OCI-LY1 (cell line): ENCODE results near the gene CREB5.

Experiments used
- H2AFZ ChIP-seq: fragments of 200-600 bp; sonication (generic), shearing (Covaris generic); 2 replicates; pipeline ENCODE4 v1.6.0; 2014; ENCODE audit warnings: antibody characterized with exemption, mild to moderate bottlenecking, low read length
- H3F3A ChIP-seq: fragments of 200-600 bp; sonication (generic), shearing (Covaris generic); 2 replicates; pipeline ENCODE4 v1.6.0; 2014; ENCODE audit warnings: mild to moderate bottlenecking, antibody characterized with exemption, low read length, moderate library complexity; ENCODE audit not compliant: insufficient read depth
- H3K27ac ChIP-seq: fragments of 200-600 bp; sonication (generic); 2 replicates; pipeline ENCODE4 v1.5.1; 2014; ENCODE audit warnings: low read length, mixed run types, mild to moderate bottlenecking, low read depth; ENCODE audit not compliant: poor library complexity, severe bottlenecking
- H3K27me3 ChIP-seq: fragments of 200-600 bp; sonication (generic); 2 replicates; pipeline ENCODE4 v1.6.0; 2014; ENCODE audit warnings: antibody characterized with exemption, mild to moderate bottlenecking, low read length, moderate library complexity; ENCODE audit not compliant: insufficient read depth
- H3K36me3 ChIP-seq: fragments of 200-600 bp; sonication (generic); 2 replicates; pipeline ENCODE4 v1.6.1; 2014; ENCODE audit warnings: mild to moderate bottlenecking, antibody characterized with exemption, low read length, moderate library complexity, mixed read lengths; ENCODE audit not compliant: insufficient read depth
- H3K4me1 ChIP-seq: fragments of 200-600 bp; sonication (generic); 2 replicates; pipeline ENCODE4 v1.5.1; 2014; ENCODE audit warnings: mild to moderate bottlenecking, low read length, moderate library complexity; ENCODE audit not compliant: insufficient read depth, severe bottlenecking
- H3K4me2 ChIP-seq: fragments of 200-600 bp; sonication (generic), shearing (Covaris generic); 2 replicates; pipeline ENCODE4 v1.6.1; 2014; ENCODE audit warnings: low read length
- H3K4me3 ChIP-seq: fragments of 200-600 bp; sonication (generic); 2 replicates; pipeline ENCODE4 v1.5.1; 2014; ENCODE audit warnings: low read length, low read depth, mild to moderate bottlenecking, mixed read lengths; ENCODE audit not compliant: poor library complexity, severe bottlenecking
- H3K79me2 ChIP-seq: fragments of 200-600 bp; shearing (Covaris generic); 2 replicates; pipeline ENCODE4 v1.6.1; 2016; ENCODE audit warnings: mixed run types, low read length, mixed read lengths; ENCODE audit not compliant: insufficient read depth
- H3K9ac ChIP-seq: fragments of 200-600 bp; sonication (generic), shearing (Covaris generic); 2 replicates; pipeline ENCODE4 v1.6.1; 2014; ENCODE audit warnings: mild to moderate bottlenecking, low read length, mixed read lengths
- H3K9me2 ChIP-seq: fragments of 200-600 bp; sonication (generic), shearing (Covaris generic); 2 replicates; pipeline ENCODE4 v1.6.1; 2014; ENCODE audit warnings: low read depth, mild to moderate bottlenecking, low read length, mixed read lengths
- H3K9me3 ChIP-seq: fragments of 200-600 bp; shearing (Covaris generic); 2 replicates; pipeline ENCODE4 v1.6.1; 2014; ENCODE audit warnings: low read length, mixed read lengths
- H4K20me1 ChIP-seq: fragments of 200-600 bp; sonication (generic), shearing (Covaris generic); 2 replicates; pipeline ENCODE4 v1.6.0; 2016; ENCODE audit warnings: mild to moderate bottlenecking, low read length; ENCODE audit not compliant: insufficient read depth
- CTCF ChIP-seq: fragments of 200-600 bp; sonication (generic), shearing (Covaris generic); IDR thresholded peaks from 2 replicates; pipeline ENCODE4 v1.5.1; 2017; ENCODE audit warnings: mild to moderate bottlenecking, antibody characterized with exemption, low read length, moderate library complexity, mixed read lengths
- EZH2 ChIP-seq: fragments of 200-600 bp; sonication (generic), shearing (Covaris generic); IDR thresholded peaks from 2 replicates; pipeline ENCODE4 v1.8.0; 2017; ENCODE audit warnings: borderline replicate concordance, mixed run types, mild to moderate bottlenecking, antibody characterized with exemption, low read length, moderate library complexity, mixed read lengths

The CREB5 gene

GRCh38 chr7:28724563-28724962, 312.2 kb downstream of the CREB5 start:
- no peak overlapping the region for H3K4me3 ChIP-seq
- H3K9me2 ChIP-seq = no peaks in the 10 kb centered on the region
- H3K4me2 ChIP-seq = no peak overlapping the region
- H3K79me2 ChIP-seq = no peaks in the 10 kb centered on the region
- H3F3A ChIP-seq = no peaks in the 10 kb centered on the region
- H3K36me3 ChIP-seq = peaks cover 78% of the 10 kb centered on the region; the same call in 1 of the 2 replicates
- no peak overlapping the region for H3K27ac ChIP-seq
- no peaks in the 10 kb centered on the region for H4K20me1 ChIP-seq
- TF ChIP-seq EZH2 = no peak
- TF ChIP-seq CTCF = no peak
- no peak overlapping the region for H2AFZ ChIP-seq
- H3K9me3 ChIP-seq = no peaks in the 10 kb centered on the region
- no peaks in the 10 kb centered on the region for H3K4me1 ChIP-seq
- H3K9ac ChIP-seq = no peak overlapping the region
- no peaks in the 10 kb centered on the region for H3K27me3 ChIP-seq

DNA sequence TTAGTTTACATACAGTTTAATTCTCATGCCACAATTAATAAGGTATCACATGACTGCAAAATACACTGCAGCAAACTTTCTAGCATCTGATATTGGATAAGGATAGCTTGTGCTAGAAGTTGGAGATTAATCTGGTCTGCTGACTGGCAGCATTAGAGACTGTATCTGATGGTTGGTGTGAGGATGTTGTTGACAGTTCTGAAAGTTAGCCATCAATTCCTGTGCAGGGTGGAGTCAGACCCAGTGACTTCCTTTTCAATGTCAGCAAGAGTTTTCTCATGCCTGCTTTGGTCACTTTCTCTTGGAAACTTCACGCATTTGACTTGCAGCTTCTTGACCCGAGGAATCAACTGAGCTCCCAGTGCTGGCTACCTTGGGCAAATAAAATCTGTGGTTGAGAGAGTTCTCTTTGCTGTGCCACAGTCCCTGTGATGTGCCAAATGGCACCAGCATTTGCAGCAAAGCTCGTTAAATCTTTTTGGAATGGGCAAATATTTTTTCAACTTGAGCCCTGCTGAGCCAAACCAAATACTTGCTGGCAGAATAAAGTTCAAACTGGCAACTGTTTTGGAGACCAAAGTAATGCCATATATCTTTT, 312.8 kb downstream of the CREB5 start:
- no peak for TF ChIP-seq CTCF
- TF ChIP-seq EZH2 = no peak
- Histone ChIP-seq H3K9me3 (no peaks in the 10 kb centered on the region), H3K4me2 (no peak overlapping the region), H3K36me3 (peaks cover 78% of the 10 kb centered on the region; the same call in 1 of the 2 replicates), H3K4me3 (no peak overlapping the region), H3K27ac (no peak overlapping the region), H2AFZ (no peak overlapping the region), H3K79me2 (no peaks in the 10 kb centered on the region), H3K27me3 (no peaks in the 10 kb centered on the region), H3K9ac (no peak overlapping the region), H3F3A (no peaks in the 10 kb centered on the region), H3K9me2 (no peaks in the 10 kb centered on the region), H3K4me1 (no peaks in the 10 kb centered on the region), H4K20me1 (no peaks in the 10 kb centered on the region)

DNA sequence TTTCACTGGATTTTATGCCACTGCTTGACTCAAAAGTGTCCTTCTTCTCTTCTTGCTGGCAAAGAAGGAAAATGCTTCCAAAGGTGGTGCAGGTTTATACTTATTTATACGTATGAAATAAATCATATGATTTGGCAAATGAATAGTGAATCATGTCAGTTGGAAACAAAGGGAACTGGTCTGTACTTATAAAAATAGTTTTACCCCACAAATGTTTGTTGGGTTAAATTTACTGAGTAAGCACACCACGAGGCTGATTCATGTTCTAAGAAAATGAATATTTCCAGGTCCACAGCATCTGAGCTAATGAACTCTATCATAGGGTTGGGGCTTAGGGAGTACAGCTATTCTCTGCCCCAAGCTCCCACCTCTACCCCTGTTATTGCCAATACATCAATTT, 313.6 kb downstream of the CREB5 start:
- Histone ChIP-seq H3K27ac (no peak overlapping the region), H4K20me1 (no peaks in the 10 kb centered on the region), H3K4me1 (no peaks in the 10 kb centered on the region), H3K79me2 (no peaks in the 10 kb centered on the region), H3K9me2 (no peaks in the 10 kb centered on the region), H3K9ac (no peak overlapping the region), H3K9me3 (no peaks in the 10 kb centered on the region), H3K36me3 (peaks cover 71% of the 10 kb centered on the region; the same call in 1 of the 2 replicates), H3K27me3 (no peaks in the 10 kb centered on the region), H3K4me2 (no peak overlapping the region), H3K4me3 (no peak overlapping the region), H3F3A (no peaks in the 10 kb centered on the region), H2AFZ (no peak overlapping the region)
- TF ChIP-seq EZH2 (no peak), CTCF (no peak)
